Mucosa of stomach (tissue), 1 donor: ENCODE measurements around the gene SRRD.

Source experiments
- H3K27me3 ChIP-seq: one replicate; pipeline ENCODE4 v1.7.0; 2013; ENCODE audit warnings: mild to moderate bottlenecking, low read length; ENCODE audit not compliant: control insufficient read depth, insufficient read depth
- H3K36me3 ChIP-seq: one replicate; pipeline ENCODE4 v1.7.0; 2013; ENCODE audit warnings: low read length; ENCODE audit not compliant: control insufficient read depth, insufficient read depth
- H3K4me1 ChIP-seq: one replicate; pipeline ENCODE4 v1.7.0; 2013; ENCODE audit warnings: mild to moderate bottlenecking, low read length; ENCODE audit not compliant: control insufficient read depth, insufficient read depth
- H3K4me3 ChIP-seq: one replicate; pipeline ENCODE4 v1.7.0; 2013; ENCODE audit warnings: low read length
- H3K9ac ChIP-seq: one replicate; pipeline ENCODE4 v1.7.0; 2013; ENCODE audit warnings: mild to moderate bottlenecking, low read length, moderate library complexity
- H3K9me3 ChIP-seq: one replicate; pipeline ENCODE4 v1.7.0; 2013; ENCODE audit warnings: mild to moderate bottlenecking, low read length, moderate library complexity; ENCODE audit not compliant: control insufficient read depth
- donor health status: Pancreatic carcinoma.

SRRD gene

DNA sequence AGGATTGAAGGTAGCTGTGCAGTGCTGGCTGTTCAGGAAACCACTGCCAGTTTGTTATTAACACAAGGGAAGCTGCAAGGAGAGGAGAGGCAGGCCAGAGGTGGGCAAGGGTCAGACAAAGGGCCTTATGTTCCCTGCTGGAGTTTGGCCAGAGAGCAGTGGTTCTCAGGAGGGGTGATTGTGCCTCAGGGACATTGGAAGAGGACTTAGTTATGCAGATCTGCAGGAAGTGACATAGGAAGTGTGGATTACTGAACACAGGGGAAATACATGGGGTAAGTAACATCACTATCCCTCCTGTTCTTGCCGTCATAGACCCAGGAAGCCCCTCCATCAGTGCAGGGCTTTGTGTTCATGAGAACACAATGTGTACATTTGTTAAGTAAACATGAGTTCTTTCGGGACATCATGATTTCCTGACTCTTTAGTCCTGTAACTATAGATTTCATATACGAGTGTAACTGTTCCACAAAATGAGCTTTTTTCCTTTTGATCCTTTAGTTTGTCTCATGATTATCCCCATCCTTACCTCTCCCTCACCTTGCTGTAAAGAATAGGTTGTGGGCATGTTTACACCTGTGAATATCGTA, 5.9 kb downstream of the SRRD start:
- peaks cover 8% of the 10 kb centered on the region for H3K36me3 ChIP-seq
- no peak overlapping the region for H3K4me3 ChIP-seq
- H3K4me1 ChIP-seq = peaks cover 2% of the 10 kb centered on the region
- H3K9me3 ChIP-seq = no peaks in the 10 kb centered on the region
- no peaks in the 10 kb centered on the region for H3K27me3 ChIP-seq
- H3K9ac ChIP-seq = no peak overlapping the region

DNA sequence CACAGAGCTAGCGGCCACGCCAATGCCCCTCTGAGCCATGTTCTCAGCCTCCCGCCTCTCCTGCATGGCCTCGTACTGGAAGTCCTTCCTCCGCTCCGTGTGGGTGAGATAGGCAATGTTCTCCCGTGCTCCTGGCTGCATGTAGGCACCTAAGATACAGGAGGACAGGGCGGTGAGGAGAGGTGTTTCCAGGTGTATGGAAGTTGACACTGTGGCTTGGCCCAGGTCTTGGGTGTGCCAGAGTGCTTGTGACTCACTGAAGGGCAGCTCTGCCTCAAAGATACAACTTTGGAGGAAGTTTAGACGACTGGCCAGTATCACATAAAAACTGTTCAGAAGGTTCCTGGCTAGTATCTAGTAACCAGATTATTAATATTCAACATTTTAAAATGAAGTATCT, 8.5 kb downstream of the SRRD start:
- peaks cover 11% of the 10 kb centered on the region for H3K36me3 ChIP-seq

DNA sequence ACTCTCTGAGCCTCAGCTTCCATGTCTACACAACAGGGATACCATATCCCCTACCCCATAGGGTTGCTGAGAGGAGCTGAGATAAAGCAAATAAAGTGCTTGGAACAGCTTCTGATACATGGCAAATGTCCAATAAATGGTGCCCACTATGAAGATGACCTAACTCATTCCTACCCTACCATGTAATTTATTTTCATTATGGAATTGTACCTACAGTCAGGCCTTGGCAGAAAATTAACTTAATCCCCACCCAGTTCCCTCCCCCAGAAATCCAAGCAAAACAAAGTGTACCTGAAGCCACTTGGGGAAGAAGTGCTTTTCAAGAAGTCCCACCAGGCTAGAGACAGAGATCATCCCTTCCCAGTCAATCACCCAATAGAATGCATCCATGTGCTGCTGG, 10.8 kb downstream of the SRRD start:
- H3K4me1 ChIP-seq = no peaks in the 10 kb centered on the region
- H3K36me3 ChIP-seq = peaks cover 15% of the 10 kb centered on the region
- no peak overlapping the region for H3K4me3 ChIP-seq
- H3K27me3 ChIP-seq = no peaks in the 10 kb centered on the region
- H3K9ac ChIP-seq = no peak overlapping the region
- H3K9me3 ChIP-seq = no peaks in the 10 kb centered on the region

More for the DNA sequence above, 8.5 kb downstream of the SRRD start:
- H3K4me3 ChIP-seq = no peak overlapping the region
- no peaks in the 10 kb centered on the region for H3K27me3 ChIP-seq
- no peaks in the 10 kb centered on the region for H3K4me1 ChIP-seq
- no peak overlapping the region for H3K9ac ChIP-seq
- H3K9me3 ChIP-seq = no peaks in the 10 kb centered on the region

DNA sequence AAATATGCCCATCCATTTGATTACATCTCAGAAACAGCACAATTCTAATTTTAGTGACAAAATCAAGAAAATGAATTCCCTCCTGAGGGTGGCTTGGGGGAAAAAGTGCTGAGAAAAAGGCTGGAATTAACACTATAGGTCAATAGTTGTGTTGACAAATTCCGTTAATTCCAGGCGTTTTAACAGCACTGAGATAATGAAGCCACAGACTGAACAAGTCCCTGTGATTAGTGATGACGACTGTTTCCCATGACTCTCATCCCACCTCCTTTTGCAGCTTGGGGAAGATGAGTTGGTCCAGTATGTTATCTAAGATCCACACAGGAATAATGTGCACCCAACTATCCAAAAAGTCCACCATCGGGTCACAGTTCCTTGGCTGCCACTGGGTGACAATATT, 12.8 kb downstream of the SRRD start:
- no peak overlapping the region for H3K9ac ChIP-seq
- H3K36me3 ChIP-seq = peaks cover 18% of the 10 kb centered on the region
- H3K27me3 ChIP-seq = no peaks in the 10 kb centered on the region
- H3K9me3 ChIP-seq = no peaks in the 10 kb centered on the region
- no peak overlapping the region for H3K4me3 ChIP-seq
- no peaks in the 10 kb centered on the region for H3K4me1 ChIP-seq

DNA sequence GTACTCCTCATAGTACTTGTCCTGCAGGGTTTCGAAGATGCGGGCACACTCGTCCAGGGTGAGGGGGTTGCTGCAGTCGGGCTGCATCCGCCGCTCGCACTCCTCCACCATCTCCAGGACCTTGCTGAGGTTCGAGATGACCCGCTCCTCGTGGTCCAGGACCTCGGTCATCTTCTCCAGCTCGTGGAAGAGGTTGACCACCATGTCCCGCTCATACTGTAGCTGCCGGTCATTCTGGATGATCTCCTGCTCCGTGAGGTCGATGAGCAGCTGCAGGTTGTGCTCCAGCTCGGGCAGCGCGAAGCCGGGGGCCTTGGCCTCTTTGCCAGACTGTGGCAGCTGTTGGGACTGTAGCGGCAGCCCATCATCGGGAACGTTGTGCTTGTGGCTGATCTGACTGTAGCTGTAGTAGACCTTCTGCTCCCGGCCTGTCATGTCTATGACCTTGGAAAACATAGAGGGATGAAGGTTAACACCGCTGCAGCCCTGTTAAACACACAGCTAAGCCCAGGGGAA, 15.6 kb downstream of the SRRD start:
- H3K4me3 ChIP-seq = no peak overlapping the region
- H3K27me3 ChIP-seq = no peaks in the 10 kb centered on the region
- H3K36me3 ChIP-seq = peaks cover 17% of the 10 kb centered on the region
- no peaks in the 10 kb centered on the region for H3K4me1 ChIP-seq
- no peaks in the 10 kb centered on the region for H3K9me3 ChIP-seq
- no peak overlapping the region for H3K9ac ChIP-seq

DNA sequence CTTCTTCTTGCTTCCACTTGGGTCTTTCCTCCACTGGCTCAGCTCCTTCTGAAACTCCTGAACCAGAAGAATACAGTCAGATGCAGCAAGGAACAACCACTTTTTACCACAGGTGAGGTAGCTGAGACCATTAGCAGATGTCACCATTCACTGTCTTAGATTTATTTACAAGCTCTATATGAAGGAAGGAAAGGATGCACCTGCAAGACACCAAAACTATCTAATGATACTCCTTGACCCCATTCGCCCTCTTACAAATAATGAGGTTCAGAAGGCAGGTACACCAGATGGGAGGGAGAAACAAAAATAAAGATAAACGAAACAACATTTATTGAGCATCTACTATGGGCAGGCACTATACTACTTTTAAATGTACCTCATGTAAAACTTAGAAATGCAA, 18.3 kb downstream of the SRRD start:
- H3K4me1 ChIP-seq = no peaks in the 10 kb centered on the region
- H3K36me3 ChIP-seq = peaks cover 14% of the 10 kb centered on the region
- no peak overlapping the region for H3K9ac ChIP-seq
- H3K9me3 ChIP-seq = no peaks in the 10 kb centered on the region
- H3K4me3 ChIP-seq = no peak overlapping the region
- no peaks in the 10 kb centered on the region for H3K27me3 ChIP-seq

DNA sequence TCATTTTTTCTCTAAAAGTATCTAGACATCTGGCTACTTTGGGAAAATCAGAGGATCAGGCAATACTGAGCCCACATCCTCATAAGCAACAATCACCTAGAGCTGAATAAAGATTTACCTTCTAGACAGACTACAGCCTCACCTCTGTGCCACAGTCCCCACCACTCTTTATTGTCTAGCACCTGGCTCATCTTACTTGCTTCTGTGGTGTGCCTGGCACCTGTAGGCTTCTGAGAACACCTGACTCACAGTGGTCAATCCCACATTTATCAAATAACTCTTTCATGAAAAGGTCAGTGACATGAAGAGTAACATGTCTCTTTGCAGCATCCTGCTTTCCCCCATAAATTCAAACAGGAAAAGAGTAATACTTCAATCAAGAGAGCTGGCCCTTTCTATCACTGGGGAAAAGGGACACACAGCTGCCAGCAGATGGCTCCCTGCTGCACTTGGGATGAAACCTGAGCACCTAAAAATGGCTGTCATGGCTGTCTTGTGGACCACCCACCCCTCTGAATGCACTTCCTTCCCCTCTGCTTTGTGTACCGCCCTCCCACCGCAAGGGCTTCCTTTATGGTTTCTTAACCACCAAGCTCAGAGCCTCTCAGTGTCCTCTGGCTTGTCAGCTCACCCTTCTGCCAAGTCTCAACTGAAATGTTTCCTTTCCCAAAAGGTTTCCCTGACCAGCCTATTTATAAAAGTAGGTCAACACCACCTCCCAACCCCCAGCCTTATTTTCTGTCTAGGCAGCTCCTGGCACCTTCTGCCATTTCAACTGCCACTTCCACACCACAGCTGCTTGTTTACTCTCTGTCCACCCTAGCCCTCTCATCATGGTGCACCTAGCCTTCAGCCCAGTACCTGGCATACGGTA, 19.2 kb downstream of the SRRD start:
- no peaks in the 10 kb centered on the region for H3K27me3 ChIP-seq
- no peak overlapping the region for H3K4me3 ChIP-seq
- no peaks in the 10 kb centered on the region for H3K9me3 ChIP-seq
- no peak overlapping the region for H3K9ac ChIP-seq
- peaks cover 14% of the 10 kb centered on the region for H3K36me3 ChIP-seq
- no peaks in the 10 kb centered on the region for H3K4me1 ChIP-seq

DNA sequence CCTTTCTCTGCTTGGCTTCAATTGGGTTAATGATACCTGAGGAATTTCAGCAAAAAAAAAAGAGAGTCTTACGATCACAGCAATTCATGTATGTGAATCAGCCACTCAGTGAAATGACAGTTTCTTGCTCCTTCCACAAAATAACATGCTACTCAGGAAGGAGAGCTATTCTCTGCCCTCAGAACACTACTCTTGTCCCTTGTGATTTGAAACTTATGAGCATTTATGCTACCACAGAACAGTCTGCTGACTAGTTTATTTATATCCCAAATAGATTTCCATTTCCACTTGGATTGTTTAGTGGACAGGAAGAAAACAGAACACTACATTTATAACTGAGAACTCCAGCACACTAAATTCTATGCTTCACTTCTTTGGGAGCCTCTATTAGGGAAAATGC, 20.1 kb downstream of the SRRD start:
- Histone ChIP-seq H3K36me3 (peaks cover 14% of the 10 kb centered on the region), H3K4me3 (no peak overlapping the region)

DNA sequence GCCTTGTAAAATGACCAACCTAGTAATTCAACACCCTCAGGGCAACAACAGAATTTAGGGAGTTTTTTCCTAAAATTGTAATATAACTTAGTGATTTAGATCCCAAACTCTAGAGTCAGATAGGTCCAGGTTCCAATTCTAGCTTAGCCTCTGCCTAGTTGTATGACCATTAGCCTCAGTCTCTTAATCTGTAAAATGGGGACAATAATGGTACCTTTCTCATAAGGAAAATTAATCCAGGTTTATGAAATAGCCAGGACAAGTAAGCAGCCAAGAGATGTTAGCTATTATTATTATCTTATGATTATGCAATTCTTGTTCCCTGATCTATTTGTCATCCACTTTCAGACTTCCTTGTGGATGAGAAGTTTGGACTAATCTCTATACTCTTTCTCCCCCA, 24.5 kb downstream of the SRRD start:
- Histone ChIP-seq H3K27me3 (no peaks in the 10 kb centered on the region), H3K9me3 (no peaks in the 10 kb centered on the region), H3K4me1 (peaks cover 10% of the 10 kb centered on the region), H3K36me3 (no peaks in the 10 kb centered on the region), H3K9ac (no peak overlapping the region), H3K4me3 (no peak overlapping the region)

More for the DNA sequence above, 20.1 kb downstream of the SRRD start:
- H3K9me3 ChIP-seq = no peaks in the 10 kb centered on the region
- no peaks in the 10 kb centered on the region for H3K4me1 ChIP-seq
- no peaks in the 10 kb centered on the region for H3K27me3 ChIP-seq
- no peak overlapping the region for H3K9ac ChIP-seq

DNA sequence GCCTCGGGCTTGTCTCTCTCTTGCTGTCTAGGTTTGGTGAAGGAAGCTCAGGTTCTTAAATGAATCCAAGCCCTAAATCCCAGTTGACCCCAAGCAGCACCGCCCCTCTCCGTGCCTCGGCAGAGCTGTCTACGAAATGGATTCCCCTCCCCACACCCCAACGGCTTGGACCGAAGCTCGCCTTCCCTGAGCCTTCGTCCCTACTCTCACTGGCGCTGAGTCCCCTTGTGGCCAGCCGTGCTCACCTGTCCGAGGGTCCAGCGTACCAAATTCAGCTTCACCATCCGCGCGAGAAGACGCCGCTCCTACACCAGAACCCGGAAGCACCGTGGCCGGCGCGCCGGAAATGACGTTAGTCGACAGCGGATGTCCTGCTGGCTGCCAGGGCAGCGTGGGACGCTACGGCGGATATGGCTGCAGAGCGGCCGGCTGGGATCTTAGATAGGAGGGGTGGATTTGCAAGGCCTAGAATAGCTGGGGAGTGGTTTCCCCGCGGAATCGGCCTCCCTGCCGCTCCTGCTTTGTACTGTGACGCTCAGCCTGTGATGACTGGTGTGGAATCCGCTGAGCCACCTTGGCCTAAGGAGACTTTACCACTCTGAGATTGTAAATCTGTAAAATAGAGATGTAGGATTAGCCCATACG, 28.6 kb downstream of the SRRD start, which contains the start of gene TFIP11:
TSS of gene TFIP11 (minus strand) at position 325 of the 645 bp plus-strand sequence. CDS start 2,201 bp downstream, outside the sequence.
- Histone ChIP-seq H3K27me3 (no peaks in the 10 kb centered on the region), H3K9me3 (no peaks in the 10 kb centered on the region), H3K9ac (peak within 1 kb of the TSS; percentile 87), H3K36me3 (no peaks in the 10 kb centered on the region), H3K4me1 (peaks cover 10% of the 10 kb centered on the region), H3K4me3 (peak within 1 kb of the TSS; percentile 84)

DNA sequence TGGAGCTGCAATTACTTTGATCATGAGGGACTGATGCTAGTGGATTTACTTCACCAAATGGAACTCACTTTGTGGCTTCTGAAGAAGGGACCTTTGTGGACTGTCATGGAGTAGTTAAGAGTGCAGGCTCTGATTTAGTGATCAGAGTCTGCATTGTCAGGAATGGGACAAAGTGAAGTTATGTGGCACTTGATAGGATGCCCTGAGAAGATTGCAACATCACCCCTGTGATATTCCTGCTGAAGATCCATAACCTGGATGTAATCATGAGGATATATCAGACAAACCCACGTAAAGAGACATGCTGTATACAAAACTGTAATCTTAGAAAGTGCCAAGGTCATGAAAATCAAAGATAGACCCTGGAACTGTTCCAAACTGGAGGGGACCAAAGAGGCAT, 30.2 kb downstream of the SRRD start:
- no peak overlapping the region for H3K4me3 ChIP-seq
- no peaks in the 10 kb centered on the region for H3K27me3 ChIP-seq
- no peaks in the 10 kb centered on the region for H3K36me3 ChIP-seq
- no peaks in the 10 kb centered on the region for H3K9me3 ChIP-seq
- H3K9ac ChIP-seq = no peak overlapping the region
- peaks cover 10% of the 10 kb centered on the region for H3K4me1 ChIP-seq
